NK-92 (cell line): ENCODE results near the gene LRP1.

Source experiments
- DNase-seq: peaks from one replicate; lab custom pipeline; 2025; ENCODE audit not compliant: unreplicated experiment; lab: John Stamatoyannopoulos, UW

Gene LRP1

GRCh38 chr12:57233357-57234232 lies 105.3 kb downstream of the LRP1 start:
- no peak for DNase-seq

GRCh38 chr12:57234233-57234570 lies 105.9 kb downstream of the LRP1 start:
- DNase-seq = no peak

- DNase-seq = no peak
Observed at GRCh38 chr12:57234571-57235016, 106.3 kb downstream of the LRP1 start.

GRCh38 chr12:57235017-57235727 lies 106.9 kb downstream of the LRP1 start:
- no peak for DNase-seq

DNA sequence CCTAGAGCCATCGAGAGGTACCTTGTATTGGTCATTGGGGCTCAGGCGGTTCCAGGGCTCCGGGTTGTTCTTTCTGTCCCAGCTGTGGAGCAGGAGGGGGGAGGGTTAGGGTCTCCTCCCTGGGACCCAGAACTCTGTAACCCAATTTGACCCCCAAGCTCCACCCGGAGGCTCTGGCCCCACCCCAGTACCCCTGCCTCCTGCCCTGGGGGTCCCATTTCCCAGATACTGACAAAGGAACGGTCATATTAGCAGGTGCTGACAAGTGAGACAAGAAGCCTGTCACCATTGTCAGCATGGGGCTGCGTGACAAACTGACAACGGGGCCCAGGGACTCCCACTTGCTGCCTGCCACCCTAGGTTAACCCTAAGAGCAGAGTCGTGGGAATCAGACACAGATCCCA lies 107.4 kb downstream of the LRP1 start:
- no peak for DNase-seq

GRCh38 chr12:57236201-57236924 lies 108.1 kb downstream of the LRP1 start:
- no peak for DNase-seq

DNA sequence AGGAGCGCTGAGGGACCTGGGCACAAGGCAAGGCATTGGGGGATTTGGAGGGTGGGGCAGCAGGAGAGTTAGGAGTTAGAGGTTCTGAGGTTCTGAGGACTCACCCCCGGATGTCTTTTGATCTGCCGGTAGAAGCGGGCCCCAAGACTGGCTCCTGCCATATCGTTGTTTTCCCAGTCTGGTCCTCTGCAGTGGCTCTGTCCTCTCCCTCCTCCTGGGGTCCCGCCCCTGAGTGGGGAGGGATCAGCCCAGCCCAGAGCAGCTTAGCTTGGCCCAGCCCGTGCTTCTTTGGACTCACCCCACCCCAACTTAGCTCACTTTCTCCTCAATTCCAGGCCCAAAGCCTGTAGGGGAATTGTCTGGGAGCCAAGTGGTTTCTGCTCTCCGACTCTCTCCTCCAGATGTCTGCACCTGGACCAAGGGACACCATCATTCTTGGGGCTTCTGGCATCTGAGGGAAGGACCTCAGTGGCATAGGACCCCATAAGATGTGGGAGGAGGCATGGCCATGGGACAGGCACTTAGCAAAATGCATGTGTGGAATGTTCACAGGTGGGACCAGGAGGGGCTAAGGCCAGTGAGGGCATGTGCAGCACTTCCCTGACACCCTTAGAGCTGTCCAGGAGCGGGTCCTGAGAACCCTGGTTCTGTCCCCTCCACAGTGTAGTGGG lies 108.8 kb downstream of the LRP1 start:
- DNase-seq = no peak

DNA sequence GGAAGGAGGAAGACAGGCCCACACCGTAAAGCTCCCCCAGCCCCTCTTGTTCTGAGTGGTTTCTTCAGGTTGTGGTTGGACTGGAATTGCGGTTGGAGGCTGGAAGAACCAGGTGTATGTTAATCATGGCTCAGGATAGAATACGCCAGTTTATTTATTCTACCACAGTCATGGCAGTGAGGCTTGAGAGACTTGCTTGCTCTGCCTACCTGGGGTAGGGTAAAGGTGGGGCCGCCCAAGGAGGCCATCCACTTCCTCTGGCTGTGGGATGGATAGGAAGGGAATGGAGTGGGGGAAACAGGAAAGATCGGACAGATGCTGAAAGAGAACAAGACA lies 109.3 kb downstream of the LRP1 start:
- DNase-seq = no peak

DNA sequence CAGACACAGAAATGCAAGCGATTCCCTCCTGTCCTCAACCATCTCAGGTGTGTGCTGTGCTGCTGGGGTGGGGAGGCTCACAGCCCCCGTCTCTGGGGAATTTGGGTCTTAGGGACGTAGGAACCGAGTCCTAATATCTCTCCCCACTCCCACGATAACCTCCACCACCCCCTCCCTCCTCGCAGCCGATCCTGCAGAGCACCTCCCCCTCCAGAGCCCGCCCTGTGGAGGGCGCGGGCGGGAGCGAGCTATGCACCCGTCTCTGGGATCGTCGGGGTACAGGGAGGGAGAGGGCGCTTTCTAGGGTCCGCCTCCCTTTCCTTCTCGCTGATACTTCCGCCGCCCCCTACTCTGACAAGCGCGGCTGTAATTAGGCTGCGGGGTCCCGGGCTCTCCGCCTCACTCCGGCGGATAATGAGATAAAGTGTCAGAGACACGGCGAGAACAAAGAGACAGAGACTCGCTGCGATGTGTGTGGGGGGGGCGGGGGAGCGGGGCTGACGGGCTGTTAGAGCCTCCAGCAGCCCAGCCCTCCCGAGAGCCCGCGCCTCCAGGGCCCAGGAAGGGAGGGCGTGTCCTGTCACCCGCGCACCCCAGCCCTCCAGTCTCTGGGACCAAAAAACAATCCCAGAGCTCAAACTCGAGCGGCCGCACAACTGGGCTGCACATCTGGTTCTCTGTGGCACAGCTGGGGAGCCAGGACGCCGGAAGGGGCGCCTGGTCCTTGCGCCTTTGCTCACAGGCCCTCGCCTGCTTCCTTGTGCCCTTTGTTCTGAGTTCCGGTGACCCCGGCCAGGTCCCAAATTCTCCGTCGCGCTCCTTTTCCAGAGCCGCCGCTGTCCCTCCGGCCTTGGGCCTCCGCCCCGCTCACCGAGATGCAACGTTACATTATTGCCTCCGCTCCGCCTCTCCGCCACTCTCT lies 109.9 kb downstream of the LRP1 start:
- no peak for DNase-seq

GRCh38 chr12:57238854-57239554 lies 110.7 kb downstream of the LRP1 start:
- DNase-seq = no peak

DNA sequence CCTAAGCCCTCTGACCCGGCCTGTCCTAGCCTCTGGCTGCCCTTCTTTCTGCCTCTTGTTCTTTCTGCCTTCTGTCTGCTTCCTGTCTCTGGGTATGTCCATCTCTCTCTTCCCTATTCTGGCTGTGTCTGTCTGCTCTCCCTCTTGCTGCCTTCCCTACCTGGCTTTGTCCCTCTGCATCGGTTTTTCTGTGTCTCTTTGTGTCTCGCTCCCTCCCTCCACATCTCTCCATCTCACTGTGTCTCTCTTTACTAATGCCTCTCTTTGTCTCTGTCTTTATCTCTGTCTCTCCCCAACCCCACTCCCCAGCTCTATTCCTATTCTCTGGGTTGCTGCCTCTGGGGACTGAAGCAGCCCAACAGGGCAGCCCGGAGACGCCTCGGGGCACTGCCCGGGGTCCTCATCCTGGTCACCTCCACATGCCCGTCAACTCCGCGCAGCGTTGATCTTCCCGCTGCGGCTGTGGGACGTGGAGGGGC lies 111.3 kb downstream of the LRP1 start:
- DNase-seq = no peak

- no peak for DNase-seq
Observed at GRCh38 chr12:57240066-57240921, 112.0 kb downstream of the LRP1 start.

GRCh38 chr12:57240926-57241401 lies 112.7 kb downstream of the LRP1 start:
- no peak for DNase-seq

DNA sequence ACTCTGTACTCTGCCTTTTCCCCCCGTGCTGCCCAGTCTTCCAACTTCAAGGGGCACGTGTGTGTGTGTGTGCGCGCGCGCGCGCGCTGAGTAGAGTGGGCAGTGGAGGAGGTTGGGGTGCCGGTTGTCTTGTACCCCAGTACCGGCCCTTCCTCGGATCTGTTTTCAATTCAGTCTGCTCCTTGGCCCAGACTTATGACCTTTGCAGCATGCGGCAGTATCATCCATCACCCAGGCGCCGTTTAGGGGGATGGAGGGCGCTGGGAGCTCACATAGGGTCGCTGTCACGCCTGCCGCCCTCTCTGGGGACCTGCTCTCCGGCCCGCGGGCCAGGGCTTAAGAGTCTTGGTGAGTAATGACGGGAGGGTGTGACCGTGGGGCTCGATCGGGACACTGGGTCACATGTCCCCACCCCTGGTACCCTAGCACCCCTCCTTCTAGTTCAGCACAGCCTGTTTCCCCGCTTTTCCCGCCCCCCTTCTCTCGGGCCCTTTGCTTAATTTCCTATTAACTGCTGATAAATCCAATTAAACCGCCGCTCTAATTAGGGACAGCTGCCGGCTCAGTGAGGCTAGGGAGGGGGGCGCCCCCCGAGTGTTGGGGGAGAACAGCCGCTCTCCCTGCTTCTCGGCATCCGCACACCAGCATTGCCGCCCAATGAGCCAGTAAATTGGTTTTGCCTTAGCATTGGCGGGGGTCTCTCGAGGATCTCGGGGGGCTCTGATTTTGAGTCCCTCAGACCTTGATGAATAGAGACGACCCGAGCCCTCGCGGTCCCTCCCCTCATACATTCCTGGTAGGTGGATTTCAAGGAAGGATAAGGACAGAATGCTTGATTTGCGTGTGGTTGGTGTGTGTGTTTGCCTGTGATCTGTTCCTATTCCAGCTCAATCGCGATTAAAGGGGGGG lies 113.4 kb downstream of the LRP1 start:
- DNase-seq = no peak

DNA sequence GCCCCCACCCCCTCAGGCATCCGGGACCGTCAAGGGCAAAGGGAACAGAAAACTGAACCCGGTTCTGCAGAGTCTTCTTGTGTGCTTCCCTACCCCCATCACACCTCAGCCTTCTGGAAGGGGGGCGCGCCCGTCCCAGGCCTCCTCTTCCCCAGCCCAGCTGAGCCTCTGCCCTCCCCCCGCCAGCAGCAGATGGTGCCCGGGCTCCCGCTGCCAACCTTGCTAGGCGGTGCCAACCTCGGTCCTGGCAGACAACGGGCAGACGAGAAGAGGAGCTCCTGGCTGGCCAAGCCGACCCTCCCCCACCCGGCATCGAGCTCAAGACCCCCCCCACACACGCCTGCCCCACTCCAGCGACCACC lies 114.0 kb downstream of the LRP1 start:
- no peak for DNase-seq

GRCh38 chr12:57242691-57243454 lies 114.6 kb downstream of the LRP1 start:
- no peak for DNase-seq
